K562 (cell line): Measurements from ENCODE around the gene SEPHS2. TPM values are rescaled to one million over a fixed set of nuclear protein-coding genes. Genes with fewer than 3 reads are reported as not detected.

Source experiments
- ATAC-seq: fragments of 200-7000 bp; cut with Tn5 transposase; 3 replicates; pipeline ENCODE4 v1.9.1; 2020; ENCODE audit warnings: moderate library complexity
- Bru-seq: library from RNA; stranded (reverse); fragments of 400-500 nt; gene quantifications from one replicate; lab custom pipeline; 2021; lab: Mats Ljungman, UMichigan
- BruChase-seq, 2 experiments: library from RNA; stranded (reverse); fragments of 400-500 nt; gene quantifications; one replicate each; lab custom pipeline; 2021; lab: Mats Ljungman, UMichigan
- BruUV-seq: library from RNA; stranded (reverse); fragments of 400-500 nt; replicated peaks from 2 replicates; lab custom pipeline; 2021; lab: Mats Ljungman, UMichigan
- CTCF ChIA-PET: fragments of 300-600 bp; formaldehyde crosslinking; extraction: SDS; loops from one replicate; lab custom pipeline; 2021; ENCODE audit warnings: low intra/inter-chr PET ratio; lab: Yijun Ruan, JAX
- POLR2A ChIA-PET: fragments of 300-600, 350-650 bp; sonication (Branson Sonifier 250); formaldehyde crosslinking; extraction: SDS; loops from one replicate; lab custom pipeline; 2021; ENCODE audit warnings: antibody characterized with exemption, inconsistent platforms; lab: Yijun Ruan, JAX
- DNase-seq, 4 experiments: peaks; one replicate each; pipeline versions ENCODE4 v3.0.0 to v3.0.0-alpha.2; 2011 to 2018; ENCODE audit warnings: low spot score in 3 of 4, mixed read lengths in 3 of 4; ENCODE audit errors: extremely low read depth in 1 of 4
- FAIRE-seq: peaks from 2 replicates; lab custom pipeline; 2011; peaks lifted over from hg19 to GRCh38; lab: Jason Lieb, UNC
- H2AFZ ChIP-seq: 2 replicates; pipeline ENCODE4 v1.6.0; 2011; ENCODE audit warnings: low read depth, low read length, control low read depth, inconsistent platforms
- H3K27ac ChIP-seq: fragments of 200-600 bp; 3 replicates; pipeline ENCODE4 v1.8.0; 2011; ENCODE audit warnings: low read depth, mild to moderate bottlenecking, control low read depth, inconsistent platforms, low read length, moderate library complexity, mixed read lengths; ENCODE audit errors: extremely low read depth
- H3K27me3 ChIP-seq, 2 experiments: fragments of 300-600 bp in 1 of 2; 2 replicates in 1 of 2; 3 replicates in 1 of 2; pipeline versions ENCODE4 v1.6.0 to v1.8.0; 2011; ENCODE audit warnings: inconsistent platforms in 2 of 2, low read length in 2 of 2, mild to moderate bottlenecking in 1 of 2, mixed read lengths in 1 of 2, moderate library complexity in 1 of 2; ENCODE audit not compliant: control insufficient read depth in 2 of 2, insufficient read depth in 2 of 2
- H3K36me3 ChIP-seq: fragments of 300-600 bp; 3 replicates; pipeline ENCODE4 v1.8.0; 2011; ENCODE audit warnings: mild to moderate bottlenecking, low read length, inconsistent platforms; ENCODE audit not compliant: control insufficient read depth, insufficient read depth
- H3K4me1 ChIP-seq, 2 experiments: fragments of 200-600 bp in 1 of 2; replicated peaks in 1 of 2; 2 replicates in 1 of 2; 3 replicates in 1 of 2; pipeline versions ENCODE4 v1.5.1 to v1.8.0; 2011; ENCODE audit warnings: inconsistent platforms in 2 of 2, low read length in 2 of 2, mild to moderate bottlenecking in 1 of 2, mixed read lengths in 1 of 2, moderate library complexity in 1 of 2; ENCODE audit not compliant: control insufficient read depth in 2 of 2, insufficient read depth in 2 of 2
- H3K4me2 ChIP-seq: 2 replicates; pipeline ENCODE4 v1.6.1; 2011; ENCODE audit warnings: low read length, control low read depth, inconsistent platforms, mixed read lengths; ENCODE audit not compliant: insufficient read depth
- H3K4me3 ChIP-seq: fragments of 200-600 bp; sonication (generic), shearing (Covaris generic); 2 replicates; pipeline ENCODE4 v1.5.1; 2016; ENCODE audit warnings: control low read depth, inconsistent platforms
- H3K79me2 ChIP-seq: fragments of 200-600 bp; 3 replicates; pipeline ENCODE4 v1.8.0; 2011; ENCODE audit warnings: low read length, inconsistent platforms; ENCODE audit not compliant: control insufficient read depth, insufficient read depth
- H3K9ac ChIP-seq, 2 experiments: 2 replicates each; pipeline versions ENCODE4 v1.6.0 to v1.6.1; 2011; ENCODE audit warnings: low read depth in 2 of 2, low read length in 2 of 2, control low read depth in 1 of 2, inconsistent platforms in 1 of 2, mild to moderate bottlenecking in 1 of 2, mixed read lengths in 1 of 2; ENCODE audit not compliant: insufficient read depth in 1 of 2
- H3K9me1 ChIP-seq: one replicate; pipeline ENCODE4 v1.6.0; 2011; ENCODE audit warnings: inconsistent platforms, mild to moderate bottlenecking, low read length, moderate library complexity; ENCODE audit not compliant: control insufficient read depth, insufficient read depth
- H3K9me3 ChIP-seq: replicated peaks from 2 replicates; pipeline ENCODE4 v1.5.1; 2011; ENCODE audit warnings: low read depth, low read length, inconsistent platforms; ENCODE audit not compliant: control insufficient read depth, insufficient read depth
- H4K20me1 ChIP-seq: replicated peaks from 2 replicates; pipeline ENCODE4 v1.6.1; 2011; ENCODE audit warnings: low read length, inconsistent platforms, mixed read lengths; ENCODE audit not compliant: control insufficient read depth, insufficient read depth
- DPF2 ChIP-seq: fragments of 450-650 bp; IDR thresholded peaks from 2 replicates; pipeline ENCODE4 v1.6.1; 2016
- EP300 ChIP-seq: IDR thresholded peaks from 2 replicates; pipeline ENCODE4 v1.6.1; 2012; ENCODE audit warnings: low read length, improper control_type of control experiment
- PHTF2 ChIP-seq: fragments of 250-450 bp; sonication (Bioruptor Pico); IDR thresholded peaks from 2 replicates; pipeline ENCODE4 v1.5.0; 2021; ENCODE audit warnings: mild to moderate bottlenecking
- RBM25 ChIP-seq: fragments of 200-400 bp; formaldehyde crosslinking; IDR thresholded peaks from 2 replicates; pipeline ENCODE4 v1.6.1; 2018; ENCODE audit warnings: low read length, low read depth, moderate library complexity; ENCODE audit not compliant: severe bottlenecking
- SIRT6 ChIP-seq: IDR thresholded peaks from one replicate; pipeline ENCODE4 v1.6.1; 2012; ENCODE audit warnings: low read depth, mild to moderate bottlenecking, control low read depth, inconsistent platforms, low read length, moderate library complexity
- SMARCE1 ChIP-seq: fragments of 450-650 bp; IDR thresholded peaks from 2 replicates; pipeline ENCODE4 v1.7.1; 2016; ENCODE audit warnings: mild to moderate bottlenecking
- ZFP30 ChIP-seq: fragments of 250-450 bp; sonication (Bioruptor Pico); IDR thresholded peaks from 2 replicates; pipeline ENCODE4 v1.8.0; 2022; ENCODE audit warnings: moderate library complexity, mild to moderate bottlenecking, inconsistent platforms, borderline replicate concordance
- ZZZ3 ChIP-seq: fragments of 450-650 bp; IDR thresholded peaks from 2 replicates; pipeline ENCODE4 v1.6.1; 2016; ENCODE audit warnings: antibody characterized with exemption, mild to moderate bottlenecking, moderate library complexity
- WGBS: fragments of 100-300 bp; shearing (Covaris generic); methylation state at CpG from one replicate; pipeline ENCODE4 v1.1.6; 2016; ENCODE audit warnings: low coverage, mixed read lengths; ENCODE audit not compliant: insufficient coverage; ENCODE audit errors: missing lambda C conversion rate; 5-methylcytosine and 5-hydroxymethylcytosine counted together
- in situ Hi-C: fragments of 300-500 bp; cut with MboI; formaldehyde crosslinking; loops from 4 replicates; pipeline ENCODE4 v1.15.0; 2018; ENCODE audit warnings: inconsistent platforms, mixed read lengths
- intact Hi-C: fragments of 100-400 bp; cut with micrococcal nuclease; formaldehyde crosslinking; loops from 2 replicates; pipeline ENCODE4 v1.14.2; 2022
- long read RNA-seq, 3 experiments: library from polyadenylated mRNA in 2 of 3; library from RNA in 1 of 3; unstranded in 2 of 3; stranded (forward) in 1 of 3; transcript quantifications; one replicate each; pipeline ENCODE4 v2.0.0, GENCODE V29; 2019 to 2022
- polyA minus RNA-seq, 3 experiments: library from RNA; depleted of rRNA, polyadenylated mRNA; stranded (reverse); fragments of >200 nt; gene quantifications; 2 replicates each; pipeline ENCODE4 v1.2.3, GENCODE V29; 2011
- polyA plus RNA-seq, 8 experiments: library from polyadenylated mRNA; depleted of rRNA in 4 of 8; stranded (reverse) in 5 of 8; unstranded in 3 of 8; fragments of >200 nt; fragmentation: Nextera tagmentation in 2 of 8; fragmentation: Illumina TruSeq in 1 of 8; extraction: Ambion mirVana in 2 of 8; extraction: Trizol in 1 of 8; gene quantifications; 2 replicates each; pipeline versions ENCODE4 v1.2.1 to v1.2.3, GENCODE V29; 2011 to 2014; ENCODE audit warnings: inconsistent platforms in 1 of 8, missing spikeins in 1 of 8
- total RNA-seq, 7 experiments: library from RNA; depleted of rRNA in 6 of 7; stranded (reverse); fragments of >200 nt in 6 of 7; fragmentation: Illumina TruSeq in 2 of 7; extraction: Trizol in 2 of 7; gene quantifications; 2 replicates each; pipeline versions ENCODE4 v1.2.1 to v1.2.3, GENCODE V29; 2011 to 2021; ENCODE audit warnings: low replicate concordance in 1 of 7
- TF ChIP-seq, protein P1 (sequence below): fragments of 250-450 bp; sonication (Bioruptor Pico); IDR thresholded peaks from 2 replicates; pipeline ENCODE4 v1.9.0; 2021; ENCODE audit warnings: mild to moderate bottlenecking, inconsistent platforms
- TF ChIP-seq, protein P2 (sequence below): sonication (generic); formaldehyde crosslinking; IDR thresholded peaks from 2 replicates; pipeline ENCODE4 v1.8.0; 2022; ENCODE audit warnings: missing genetic modification reagents, mild to moderate bottlenecking, moderate library complexity, borderline replicate concordance

Gene SEPHS2, protein sequence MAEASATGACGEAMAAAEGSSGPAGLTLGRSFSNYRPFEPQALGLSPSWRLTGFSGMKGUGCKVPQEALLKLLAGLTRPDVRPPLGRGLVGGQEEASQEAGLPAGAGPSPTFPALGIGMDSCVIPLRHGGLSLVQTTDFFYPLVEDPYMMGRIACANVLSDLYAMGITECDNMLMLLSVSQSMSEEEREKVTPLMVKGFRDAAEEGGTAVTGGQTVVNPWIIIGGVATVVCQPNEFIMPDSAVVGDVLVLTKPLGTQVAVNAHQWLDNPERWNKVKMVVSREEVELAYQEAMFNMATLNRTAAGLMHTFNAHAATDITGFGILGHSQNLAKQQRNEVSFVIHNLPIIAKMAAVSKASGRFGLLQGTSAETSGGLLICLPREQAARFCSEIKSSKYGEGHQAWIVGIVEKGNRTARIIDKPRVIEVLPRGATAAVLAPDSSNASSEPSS
- total RNA-seq (2011; cell fraction: chromatin; rRNA removed; ENCODE audit: low replicate concordance), result 44.2 and 55.5 TPM in 2 replicates
- total RNA-seq (2011; cell fraction: nucleolus; rRNA removed), result 47.6 and 48.7 TPM in 2 replicates
- 34.2 and 44.9 TPM in 2 replicates for total RNA-seq (2011; cell fraction: nucleoplasm; rRNA removed)
- total RNA-seq (2014; rRNA removed) (31.6 and 42.6 TPM in 2 replicates), total RNA-seq (2014; rRNA removed; fragmentation: Illumina TruSeq; extraction: Trizol) (41.2 and 43.8 TPM in 2 replicates), total RNA-seq (2015; rRNA removed; fragmentation: Illumina TruSeq; extraction: Trizol) (38.2 and 43.4 TPM in 2 replicates), total RNA-seq (2021) (84.0 and 87.3 TPM in 2 replicates), polyA plus RNA-seq (2011; rRNA removed) (73.4 and 90.6 TPM in 2 replicates), polyA plus RNA-seq (2014; fragmentation: Illumina TruSeq; extraction: Trizol) (62.3 and 74.6 TPM in 2 replicates), polyA plus RNA-seq (2014; fragmentation: Nextera tagmentation; extraction: Ambion mirVana) (10 to 100 TPM; 20.9 to 21.3 TPM), polyA plus RNA-seq (2014; rRNA removed) (80.0 and 80.2 TPM in 2 replicates), polyA minus RNA-seq (2011; rRNA and poly(A)+ RNA removed) (79.5 and 83.2 TPM in 2 replicates), Bru-seq, nascent RNA (percentile 98 among the genes with signal in this experiment), BruChase-seq, experiment 1, labeled RNA remaining after a 2-hour chase (percentile 99 among the genes with signal in this experiment), BruChase-seq, experiment 2, labeled RNA remaining after a 6-hour chase (percentile 99 among the genes with signal in this experiment)
- 53.6 and 54.6 TPM in 2 replicates for polyA plus RNA-seq (2011; cell fraction: cytosol; rRNA removed)
- 36.6 and 52.6 TPM in 2 replicates for polyA plus RNA-seq (2011; cell fraction: nucleus; rRNA removed)
- polyA plus RNA-seq (2012), result 67.3 and 95.0 TPM in 2 replicates
- polyA minus RNA-seq (2011; cell fraction: cytosol; rRNA and poly(A)+ RNA removed), result 27.5 and 33.1 TPM in 2 replicates
- polyA minus RNA-seq (2011; cell fraction: nucleus; rRNA and poly(A)+ RNA removed), result 17.8 and 39.5 TPM in 2 replicates
- long read RNA-seq, experiment 1, transcript SEPHS2-201 (1 exons, 2,551 nt), result major isoform, 691 of 691 reads
- long read RNA-seq, experiment 1, partial matches to known transcripts, result 0 of 691 reads
- long read RNA-seq, experiment 1, other reads (novel, unspliced or antisense), result 0 of 691 reads
- long read RNA-seq, experiment 2, transcript SEPHS2-201 (1 exons, 2,551 nt), result major isoform, 109 of 109 reads
- long read RNA-seq, experiment 2, partial matches to known transcripts, result 0 of 109 reads
- long read RNA-seq, experiment 2, other reads (novel, unspliced or antisense), result 0 of 109 reads
- long read RNA-seq, experiment 3, transcript SEPHS2-201 (1 exons, 2,551 nt), result major isoform, 303 of 303 reads
- long read RNA-seq, experiment 3, partial matches to known transcripts, result 0 of 303 reads
- long read RNA-seq, experiment 3, other reads (novel, unspliced or antisense), result 0 of 303 reads

DNA sequence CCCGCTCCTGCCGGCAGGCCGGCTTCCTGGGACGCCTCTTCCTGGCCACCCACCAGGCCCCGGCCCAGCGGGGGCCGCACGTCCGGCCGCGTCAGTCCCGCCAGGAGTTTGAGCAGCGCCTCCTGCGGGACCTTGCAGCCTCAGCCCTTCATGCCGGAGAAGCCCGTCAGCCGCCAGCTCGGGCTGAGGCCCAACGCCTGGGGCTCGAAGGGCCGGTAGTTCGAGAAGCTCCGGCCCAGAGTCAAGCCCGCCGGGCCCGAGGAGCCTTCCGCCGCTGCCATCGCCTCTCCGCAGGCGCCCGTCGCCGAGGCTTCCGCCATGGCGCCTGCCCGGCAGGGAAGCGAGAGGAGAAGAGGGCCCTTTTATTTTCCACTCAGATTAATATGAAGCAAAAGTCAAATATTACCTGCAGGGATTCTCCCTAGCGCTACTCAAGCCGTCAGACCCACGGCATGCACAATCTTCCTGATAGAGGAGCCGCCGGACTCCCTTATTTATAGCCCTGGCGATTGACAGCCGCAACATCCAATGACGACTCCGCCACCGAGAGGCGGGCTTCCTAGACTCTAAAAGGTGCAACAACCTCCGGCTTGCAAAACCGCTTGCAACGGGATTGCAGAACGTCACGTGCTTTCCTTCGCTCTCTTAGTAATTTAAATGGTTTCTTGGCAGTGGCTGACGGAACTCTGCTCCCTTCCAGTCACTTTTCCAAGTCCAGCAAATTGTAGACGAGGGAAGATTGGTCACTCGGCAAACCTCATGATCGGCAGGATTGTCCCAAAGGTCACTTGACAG, at the start of gene SEPHS2:
Gene SEPHS2 (minus strand): TSS at position 467 of the 795 bp plus-strand sequence. CDS start 147 bp downstream, at position 320.
- no TSS peak for BruUV-seq
- H3K27me3 ChIP-seq, result no peaks in the 10 kb centered on the region
- peak; percentile 93 to 99 (median 96) for DNase-seq
- intact Hi-C loops (loop anchor here (1.0 to 2.0 kb wide), 3 partner anchors 15 to 89 kb away; partner anchors contain the start of genes DCTPP1, ZNF747 and ZNF768), in situ Hi-C loops (no loop called here)
- H3K4me3 ChIP-seq, result peak within 1 kb of the TSS; percentile 82
- peak within 1 kb of the TSS; percentile 98 for H2AFZ ChIP-seq
- H3K9ac ChIP-seq, result peak within 1 kb of the TSS; percentile 93 to 97
- H3K9me1 ChIP-seq, result no peaks in the 10 kb centered on the region
- peaks cover 6 to 13% of the 10 kb centered on the region in 2 experiments; a peak in 3 of 5 replicates for H3K4me1 ChIP-seq
- H3K79me2 ChIP-seq, result peaks cover 33% of the 10 kb centered on the region
- CTCF ChIA-PET, result interaction anchor here (0.8 to 1.0 kb wide), 2 partner anchors 183 to 184 kb away, joined by 3 read pairs; no protein-coding TSS in a partner anchor
- 0 out of 2 replicates have a peak, but pooled peaks cover 7% of the 10 kb centered on the region for H4K20me1 ChIP-seq
- POLR2A ChIA-PET, result interaction anchor here (0.5 to 2.7 kb wide), 13 partner anchors 10 to 524 kb away, joined by 3 to 16 read pairs (median 4); partner anchors contain the start of genes DCTPP1 and FBRS
- peak within 1 kb of the TSS; percentile 96 for H3K27ac ChIP-seq
- peak; percentile 96 for FAIRE-seq
- peak within 1 kb of the TSS; percentile 100 for H3K4me2 ChIP-seq
- H3K9me3 ChIP-seq, result no peaks in the 10 kb centered on the region
- H3K36me3 ChIP-seq, result peaks cover 23% of the 10 kb centered on the region
- 1% methylated on average over 56 of the region's 59 CpGs for WGBS
- peak; percentile 90 for ATAC-seq
- peak; percentile 81 for TF ChIP-seq RBM25
- TF ChIP-seq ZFP30 (CRISPR knock-in tag), result no peak
- TF ChIP-seq EP300, result peak; percentile 61
- TF ChIP-seq ZZZ3, result no peak
- TF ChIP-seq, protein P1, sequence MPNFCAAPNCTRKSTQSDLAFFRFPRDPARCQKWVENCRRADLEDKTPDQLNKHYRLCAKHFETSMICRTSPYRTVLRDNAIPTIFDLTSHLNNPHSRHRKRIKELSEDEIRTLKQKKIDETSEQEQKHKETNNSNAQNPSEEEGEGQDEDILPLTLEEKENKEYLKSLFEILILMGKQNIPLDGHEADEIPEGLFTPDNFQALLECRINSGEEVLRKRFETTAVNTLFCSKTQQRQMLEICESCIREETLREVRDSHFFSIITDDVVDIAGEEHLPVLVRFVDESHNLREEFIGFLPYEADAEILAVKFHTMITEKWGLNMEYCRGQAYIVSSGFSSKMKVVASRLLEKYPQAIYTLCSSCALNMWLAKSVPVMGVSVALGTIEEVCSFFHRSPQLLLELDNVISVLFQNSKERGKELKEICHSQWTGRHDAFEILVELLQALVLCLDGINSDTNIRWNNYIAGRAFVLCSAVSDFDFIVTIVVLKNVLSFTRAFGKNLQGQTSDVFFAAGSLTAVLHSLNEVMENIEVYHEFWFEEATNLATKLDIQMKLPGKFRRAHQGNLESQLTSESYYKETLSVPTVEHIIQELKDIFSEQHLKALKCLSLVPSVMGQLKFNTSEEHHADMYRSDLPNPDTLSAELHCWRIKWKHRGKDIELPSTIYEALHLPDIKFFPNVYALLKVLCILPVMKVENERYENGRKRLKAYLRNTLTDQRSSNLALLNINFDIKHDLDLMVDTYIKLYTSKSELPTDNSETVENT (CRISPR knock-in tag), result no peak; the same call in 1 of the 2 replicates
- no peak for TF ChIP-seq SIRT6
- TF ChIP-seq, protein P2, sequence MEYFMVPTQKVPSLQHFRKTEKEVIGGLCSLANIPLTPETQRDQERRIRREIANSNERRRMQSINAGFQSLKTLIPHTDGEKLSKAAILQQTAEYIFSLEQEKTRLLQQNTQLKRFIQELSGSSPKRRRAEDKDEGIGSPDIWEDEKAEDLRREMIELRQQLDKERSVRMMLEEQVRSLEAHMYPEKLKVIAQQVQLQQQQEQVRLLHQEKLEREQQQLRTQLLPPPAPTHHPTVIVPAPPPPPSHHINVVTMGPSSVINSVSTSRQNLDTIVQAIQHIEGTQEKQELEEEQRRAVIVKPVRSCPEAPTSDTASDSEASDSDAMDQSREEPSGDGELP, result peak; percentile 52; the same call in 1 of the 2 replicates
- TF ChIP-seq PHTF2 (CRISPR knock-in tag), result no peak
- TF ChIP-seq DPF2, result 0 out of 2 replicates have a peak, but pooled peaks have one; percentile 42
- TF ChIP-seq SMARCE1, result no peak; the same call in 1 of the 2 replicates
